HL-60 (cell line): ENCODE results near the gene PGBD5.

Experiments
- DNase-seq, 2 experiments: peaks; one replicate each; pipeline ENCODE4 v3.0.0-alpha.2; 2010 to 2020; ENCODE audit warnings: low read depth in 1 of 2, low spot score in 1 of 2
- H3K27ac ChIP-seq: fragments of 250-450 bp; sonication (Bioruptor Pico); replicated peaks from 2 replicates; pipeline ENCODE4 v1.5.1; 2020; ENCODE audit warnings: mild to moderate bottlenecking, moderate library complexity
- H3K27me3 ChIP-seq: fragments of 250-450 bp; sonication (Bioruptor Pico); 2 replicates; pipeline ENCODE4 v1.5.1; 2021; ENCODE audit warnings: mild to moderate bottlenecking, moderate library complexity; ENCODE audit not compliant: insufficient read depth, poor library complexity, severe bottlenecking
- H3K4me3 ChIP-seq: replicated peaks from 2 replicates; pipeline ENCODE4 v1.5.1; 2011; ENCODE audit warnings: mild to moderate bottlenecking, control low read depth, low read length; ENCODE audit not compliant: insufficient read depth
- GABPA ChIP-seq: IDR thresholded peaks from 2 replicates; pipeline ENCODE4 v1.6.1; 2012; ENCODE audit warnings: low read depth
- POLR2AphosphoS5 ChIP-seq: IDR thresholded peaks from 2 replicates; pipeline ENCODE4 v1.6.1; 2012; ENCODE audit warnings: low read depth
- SPI1 ChIP-seq: IDR thresholded peaks from 2 replicates; pipeline ENCODE4 v1.6.1; 2012; ENCODE audit warnings: low read depth, mild to moderate bottlenecking, borderline replicate concordance
- TF ChIP-seq, protein P1 (sequence below): IDR thresholded peaks from one replicate; pipeline ENCODE4 v1.5.1; 2011; ENCODE audit warnings: low read length, control low read depth, inconsistent platforms; ENCODE audit not compliant: insufficient read depth
- TF ChIP-seq, protein P2 (sequence below): IDR thresholded peaks from 2 replicates; pipeline ENCODE4 v1.6.1; 2012; ENCODE audit warnings: low read depth; ENCODE audit not compliant: insufficient replicate concordance

Gene PGBD5

GRCh38 chr1:230371923-230372703 is 54.0 kb downstream of the PGBD5 start:
- no peak overlapping the region for H3K27ac ChIP-seq
- TF ChIP-seq, protein P1, sequence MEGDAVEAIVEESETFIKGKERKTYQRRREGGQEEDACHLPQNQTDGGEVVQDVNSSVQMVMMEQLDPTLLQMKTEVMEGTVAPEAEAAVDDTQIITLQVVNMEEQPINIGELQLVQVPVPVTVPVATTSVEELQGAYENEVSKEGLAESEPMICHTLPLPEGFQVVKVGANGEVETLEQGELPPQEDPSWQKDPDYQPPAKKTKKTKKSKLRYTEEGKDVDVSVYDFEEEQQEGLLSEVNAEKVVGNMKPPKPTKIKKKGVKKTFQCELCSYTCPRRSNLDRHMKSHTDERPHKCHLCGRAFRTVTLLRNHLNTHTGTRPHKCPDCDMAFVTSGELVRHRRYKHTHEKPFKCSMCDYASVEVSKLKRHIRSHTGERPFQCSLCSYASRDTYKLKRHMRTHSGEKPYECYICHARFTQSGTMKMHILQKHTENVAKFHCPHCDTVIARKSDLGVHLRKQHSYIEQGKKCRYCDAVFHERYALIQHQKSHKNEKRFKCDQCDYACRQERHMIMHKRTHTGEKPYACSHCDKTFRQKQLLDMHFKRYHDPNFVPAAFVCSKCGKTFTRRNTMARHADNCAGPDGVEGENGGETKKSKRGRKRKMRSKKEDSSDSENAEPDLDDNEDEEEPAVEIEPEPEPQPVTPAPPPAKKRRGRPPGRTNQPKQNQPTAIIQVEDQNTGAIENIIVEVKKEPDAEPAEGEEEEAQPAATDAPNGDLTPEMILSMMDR, result no peak
- TF ChIP-seq SPI1 (no peak), GABPA (no peak), POLR2AphosphoS5 (no peak)
- no peak for DNase-seq
- peaks cover 4% of the 10 kb centered on the region for H3K27me3 ChIP-seq
- no peak overlapping the region for H3K4me3 ChIP-seq

- Histone ChIP-seq H3K27ac (no peak overlapping the region), H3K27me3 (peaks cover 4% of the 10 kb centered on the region), H3K4me3 (no peak overlapping the region)
- DNase-seq, result no peak
- TF ChIP-seq, protein P1, result no peak
- TF ChIP-seq SPI1 (no peak), GABPA (no peak), POLR2AphosphoS5 (no peak)
- TF ChIP-seq, protein P2, sequence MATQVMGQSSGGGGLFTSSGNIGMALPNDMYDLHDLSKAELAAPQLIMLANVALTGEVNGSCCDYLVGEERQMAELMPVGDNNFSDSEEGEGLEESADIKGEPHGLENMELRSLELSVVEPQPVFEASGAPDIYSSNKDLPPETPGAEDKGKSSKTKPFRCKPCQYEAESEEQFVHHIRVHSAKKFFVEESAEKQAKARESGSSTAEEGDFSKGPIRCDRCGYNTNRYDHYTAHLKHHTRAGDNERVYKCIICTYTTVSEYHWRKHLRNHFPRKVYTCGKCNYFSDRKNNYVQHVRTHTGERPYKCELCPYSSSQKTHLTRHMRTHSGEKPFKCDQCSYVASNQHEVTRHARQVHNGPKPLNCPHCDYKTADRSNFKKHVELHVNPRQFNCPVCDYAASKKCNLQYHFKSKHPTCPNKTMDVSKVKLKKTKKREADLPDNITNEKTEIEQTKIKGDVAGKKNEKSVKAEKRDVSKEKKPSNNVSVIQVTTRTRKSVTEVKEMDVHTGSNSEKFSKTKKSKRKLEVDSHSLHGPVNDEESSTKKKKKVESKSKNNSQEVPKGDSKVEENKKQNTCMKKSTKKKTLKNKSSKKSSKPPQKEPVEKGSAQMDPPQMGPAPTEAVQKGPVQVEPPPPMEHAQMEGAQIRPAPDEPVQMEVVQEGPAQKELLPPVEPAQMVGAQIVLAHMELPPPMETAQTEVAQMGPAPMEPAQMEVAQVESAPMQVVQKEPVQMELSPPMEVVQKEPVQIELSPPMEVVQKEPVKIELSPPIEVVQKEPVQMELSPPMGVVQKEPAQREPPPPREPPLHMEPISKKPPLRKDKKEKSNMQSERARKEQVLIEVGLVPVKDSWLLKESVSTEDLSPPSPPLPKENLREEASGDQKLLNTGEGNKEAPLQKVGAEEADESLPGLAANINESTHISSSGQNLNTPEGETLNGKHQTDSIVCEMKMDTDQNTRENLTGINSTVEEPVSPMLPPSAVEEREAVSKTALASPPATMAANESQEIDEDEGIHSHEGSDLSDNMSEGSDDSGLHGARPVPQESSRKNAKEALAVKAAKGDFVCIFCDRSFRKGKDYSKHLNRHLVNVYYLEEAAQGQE, result no peak
Measured at GRCh38 chr1:230370109-230370508, 56.0 kb downstream of the PGBD5 start.

GRCh38 chr1:230368871-230369270 is 57.3 kb downstream of the PGBD5 start:
- H3K27ac ChIP-seq, result no peak overlapping the region
- TF ChIP-seq SPI1 (no peak), GABPA (no peak), POLR2AphosphoS5 (no peak)
- TF ChIP-seq, protein P2, result no peak
- TF ChIP-seq, protein P1, result no peak
- DNase-seq, result no peak
- H3K27me3 ChIP-seq, result peaks cover 4% of the 10 kb centered on the region
- H3K4me3 ChIP-seq, result no peak overlapping the region

GRCh38 chr1:230368363-230368762 is 57.8 kb downstream of the PGBD5 start:
- H3K27ac ChIP-seq, result no peak overlapping the region
- H3K4me3 ChIP-seq, result no peak overlapping the region

More at GRCh38 chr1:230368363-230368762, 57.8 kb downstream of the PGBD5 start:
- TF ChIP-seq POLR2AphosphoS5 (no peak), SPI1 (no peak), GABPA (no peak)
- TF ChIP-seq, protein P2, result no peak
- TF ChIP-seq, protein P1, result no peak
- H3K27me3 ChIP-seq, result peaks cover 4% of the 10 kb centered on the region
- DNase-seq, result no peak
